Retina (tissue), 1 donor: ENCODE results near the gene MPHOSPH6.
"Not testable (repeated sequence)": the region's sequence is repeated elsewhere in the genome, so short reads cannot be mapped to it uniquely, and the experiment has no call there.

Experiments used
- DNase-seq: peaks from one replicate; pipeline ENCODE4 v3.0.0-alpha.2; 2016

MPHOSPH6 gene

DNA sequence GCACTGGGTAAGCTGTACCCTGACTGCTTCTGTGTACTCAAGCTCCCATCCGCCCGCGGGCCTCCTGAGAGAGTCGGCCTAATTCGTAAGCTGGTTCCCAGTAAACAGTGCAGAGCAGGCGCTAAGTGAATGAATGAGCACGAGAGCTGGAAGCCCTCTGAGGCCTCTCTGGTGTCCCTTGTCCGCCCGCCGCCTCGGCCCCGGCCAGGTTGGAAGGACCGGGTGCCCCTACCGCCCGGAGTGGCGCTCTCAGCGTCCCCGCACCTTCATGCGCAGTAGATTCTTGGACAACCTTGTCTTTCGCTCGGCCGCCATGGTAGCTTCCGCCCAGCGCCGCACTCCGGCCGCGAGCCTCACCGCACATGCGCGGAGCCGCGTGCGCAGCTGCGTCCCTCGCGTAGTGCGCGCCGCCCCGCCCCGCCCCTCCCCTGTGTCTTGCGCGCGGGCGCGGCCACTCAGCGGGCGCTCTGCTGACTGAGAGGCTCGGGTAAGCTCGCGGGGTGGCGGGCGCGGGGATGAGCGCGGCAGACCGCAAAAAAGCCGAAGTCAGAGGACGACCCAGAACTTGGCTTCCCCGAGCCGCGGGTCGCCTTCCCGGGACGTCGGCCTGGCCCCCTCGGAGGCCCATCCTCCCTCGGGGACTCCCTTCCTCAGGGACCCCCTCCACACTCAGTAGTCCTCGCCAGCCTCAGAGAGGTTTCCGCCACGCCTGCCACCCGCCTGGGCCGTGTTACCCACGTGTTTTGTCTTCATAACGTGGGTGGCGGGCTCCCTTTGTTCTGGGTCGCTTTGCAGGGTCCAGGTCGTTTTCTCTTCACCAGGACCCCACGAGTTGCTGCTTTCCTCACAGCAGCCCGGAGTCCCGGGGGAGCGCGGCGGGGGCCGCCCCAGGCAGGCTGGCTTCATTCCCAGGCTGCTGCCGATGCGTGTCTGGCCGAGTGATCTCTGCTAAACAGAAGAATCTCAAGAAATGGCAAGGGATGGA, at the start of gene MPHOSPH6:
TSS of gene MPHOSPH6 (minus strand) at position 364 of the 985 bp plus-strand sequence. CDS start at position 315, 49 bp downstream.
- peak; percentile 97 for DNase-seq

- no peak for DNase-seq
Measured at GRCh38 chr16:82219298-82219697, 49.3 kb upstream of the MPHOSPH6 start.

- not testable (repeated sequence) for DNase-seq
Measured at GRCh38 chr16:82209314-82209713, 39.3 kb upstream of the MPHOSPH6 start.

GRCh38 chr16:82203198-82203597, 33.2 kb upstream of the MPHOSPH6 start:
- no peak for DNase-seq

GRCh38 chr16:82201926-82202325, 31.9 kb upstream of the MPHOSPH6 start:
- DNase-seq = no peak

DNA sequence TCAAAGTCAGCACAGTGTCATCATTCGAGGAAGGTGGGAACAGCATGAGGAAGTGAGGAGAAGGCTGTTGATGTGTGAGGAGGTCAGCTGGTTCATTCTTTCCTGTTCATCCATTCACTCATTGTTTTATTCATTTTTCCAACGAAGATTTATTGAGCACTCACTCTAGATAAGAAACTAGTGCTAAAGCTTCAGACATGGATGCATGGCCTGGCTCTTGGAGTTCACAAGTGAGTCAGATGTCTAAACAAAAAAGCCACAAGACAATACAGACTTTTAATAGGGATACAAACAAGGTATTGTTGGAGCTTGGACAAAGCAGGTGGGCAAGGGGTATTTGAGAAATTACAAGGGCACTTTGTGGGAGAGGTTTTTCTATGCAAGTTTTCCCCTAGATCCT, 31.3 kb upstream of the MPHOSPH6 start:
- DNase-seq = no peak

GRCh38 chr16:82199209-82199608, 29.2 kb upstream of the MPHOSPH6 start:
- DNase-seq = no peak

GRCh38 chr16:82197540-82198240, 27.7 kb upstream of the MPHOSPH6 start:
- no peak for DNase-seq

GRCh38 chr16:82195917-82196494, 26.0 kb upstream of the MPHOSPH6 start:
- DNase-seq = no peak

- DNase-seq = no peak
Measured at GRCh38 chr16:82194086-82194485, 24.1 kb upstream of the MPHOSPH6 start.

GRCh38 chr16:82192665-82193064, 22.6 kb upstream of the MPHOSPH6 start:
- no peak for DNase-seq

DNA sequence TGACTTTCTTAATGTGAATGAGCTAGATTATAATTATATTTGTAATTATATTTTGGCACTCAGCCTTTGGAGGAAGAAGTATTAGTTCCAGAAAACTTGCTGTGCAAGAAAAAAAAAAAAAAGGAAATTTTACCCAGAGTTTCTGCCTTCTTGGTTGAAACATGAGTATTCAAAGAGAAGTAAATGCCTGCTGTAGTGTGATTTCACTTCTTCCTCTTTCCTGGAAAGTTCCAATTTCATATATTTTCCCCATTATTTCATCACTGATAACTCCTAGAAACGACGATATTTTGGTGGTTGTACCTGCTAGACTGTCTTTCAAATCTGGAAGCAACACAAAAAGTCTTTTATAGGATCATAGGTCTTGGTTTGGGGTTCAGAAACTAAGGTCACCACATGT, 20.4 kb upstream of the MPHOSPH6 start:
- DNase-seq = no peak

- DNase-seq = no peak
Measured at GRCh38 chr16:82187829-82188228, 17.8 kb upstream of the MPHOSPH6 start.

- DNase-seq = no peak
Measured at GRCh38 chr16:82185012-82185411, 15.0 kb upstream of the MPHOSPH6 start.

- no peak for DNase-seq
Measured at GRCh38 chr16:82184213-82184612, 14.2 kb upstream of the MPHOSPH6 start.

- no peak for DNase-seq
Measured at GRCh38 chr16:82183004-82183397, 13.0 kb upstream of the MPHOSPH6 start.

GRCh38 chr16:82182266-82183003, 12.4 kb upstream of the MPHOSPH6 start:
- DNase-seq = no peak

DNA sequence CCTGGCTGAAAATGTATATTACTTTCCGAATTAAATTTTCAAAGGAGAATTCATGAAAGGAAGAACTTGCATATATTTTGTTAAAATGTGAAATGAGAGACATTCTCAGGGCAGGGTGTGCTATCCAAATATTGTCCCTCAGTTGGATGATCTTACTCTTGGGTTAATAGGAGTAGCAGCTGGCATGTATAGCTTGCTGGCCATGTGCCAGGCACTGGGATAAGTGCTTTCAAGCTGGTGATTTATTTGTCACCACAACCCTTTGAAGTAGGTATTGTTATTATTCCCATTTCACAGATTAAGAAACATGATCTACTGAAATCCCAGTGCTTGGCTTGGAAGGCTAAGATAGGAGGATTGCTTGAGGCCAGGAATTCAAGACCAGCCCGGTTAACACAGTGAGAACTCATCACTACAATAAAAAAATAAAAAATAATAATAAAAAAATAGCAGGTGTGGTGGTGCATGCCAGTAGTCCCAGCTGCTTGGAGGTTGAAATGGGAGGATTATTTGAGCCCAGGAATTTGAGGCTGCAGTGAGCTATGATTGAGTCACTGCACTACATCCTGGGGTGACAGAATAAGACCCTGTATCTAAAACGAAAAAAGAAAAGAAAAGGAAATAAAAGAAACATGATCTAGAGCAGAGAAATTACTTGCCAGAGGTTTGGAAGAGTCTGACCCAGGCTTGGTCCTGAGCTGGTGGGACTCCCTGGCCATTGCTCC, 11.6 kb upstream of the MPHOSPH6 start:
- no peak for DNase-seq

DNA sequence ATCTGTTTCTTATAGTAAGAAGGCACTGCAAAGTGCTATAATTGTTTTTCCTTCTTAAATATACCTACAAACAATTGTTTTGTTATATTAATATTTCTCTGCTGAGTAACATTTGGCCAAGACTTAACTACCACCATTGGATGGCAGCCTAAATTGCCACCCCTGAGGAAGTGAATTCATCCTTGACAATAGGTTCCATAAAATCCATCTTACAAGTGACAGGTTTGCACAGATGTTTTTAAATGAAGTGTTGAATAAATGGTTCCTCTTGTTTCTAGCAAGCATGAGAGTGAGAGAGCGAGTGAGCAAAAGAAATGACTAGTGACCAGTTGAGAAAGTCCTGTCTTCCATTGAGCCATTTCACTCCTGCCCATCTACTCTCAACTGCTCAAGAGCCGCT, 8.3 kb upstream of the MPHOSPH6 start:
- DNase-seq = no peak

- no peak for DNase-seq
Measured at GRCh38 chr16:82177555-82177954, 7.5 kb upstream of the MPHOSPH6 start.

- no peak for DNase-seq
Measured at GRCh38 chr16:82176204-82176603, 6.2 kb upstream of the MPHOSPH6 start.

DNA sequence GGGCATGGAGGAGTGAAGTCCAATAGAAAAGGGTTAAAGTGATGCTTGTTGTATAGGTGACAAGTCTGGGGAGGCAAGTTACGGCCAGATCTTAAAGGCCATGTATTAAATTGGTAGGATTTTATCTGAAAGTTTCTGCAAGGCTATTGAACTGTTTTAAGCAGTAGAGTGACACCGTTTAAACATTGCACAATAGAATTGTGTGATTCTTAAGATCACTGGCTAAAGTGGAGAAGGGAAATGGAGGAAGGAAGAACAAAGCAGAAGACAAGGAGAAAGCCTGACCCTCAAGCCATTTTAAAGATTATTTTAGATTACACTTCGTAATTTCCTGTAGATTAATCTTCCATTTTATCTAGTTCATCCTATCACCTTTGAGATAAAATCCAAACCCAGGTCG, 5.6 kb upstream of the MPHOSPH6 start:
- DNase-seq = no peak
